WERI-Rb-1 (cell line): ENCODE data around the gene MUS81.

Source experiments
- DNase-seq: peaks from one replicate; pipeline ENCODE4 v3.0.0-alpha.2; 2020
- H3K27ac ChIP-seq: fragments of 250-450 bp; sonication (Bioruptor Pico); 2 replicates; pipeline ENCODE4 v1.5.1; 2020; ENCODE audit warnings: mild to moderate bottlenecking, moderate library complexity
- H3K27me3 ChIP-seq: fragments of 250-450 bp; sonication (Bioruptor Pico); 2 replicates; pipeline ENCODE4 v1.5.1; 2021; ENCODE audit warnings: mild to moderate bottlenecking, low read depth, moderate library complexity; ENCODE audit not compliant: insufficient read depth, severe bottlenecking
- H3K36me3 ChIP-seq: fragments of 250-450 bp; sonication (Bioruptor Pico); 2 replicates; pipeline ENCODE4 v1.5.1; 2020; ENCODE audit warnings: mild to moderate bottlenecking, moderate library complexity
- H3K4me3 ChIP-seq: 2 replicates; pipeline ENCODE4 v1.5.1; 2011; ENCODE audit warnings: low read depth, mild to moderate bottlenecking, control low read depth, low read length
- H3K9me3 ChIP-seq: fragments of 250-450 bp; sonication (Bioruptor Pico); 2 replicates; pipeline ENCODE4 v1.5.1; 2021; ENCODE audit warnings: mild to moderate bottlenecking, moderate library complexity; ENCODE audit not compliant: severe bottlenecking
- TF ChIP-seq, protein P1 (sequence below): IDR thresholded peaks from 2 replicates; pipeline ENCODE4 v1.5.1; 2011; ENCODE audit warnings: low read depth, mild to moderate bottlenecking, control low read depth, inconsistent platforms, low read length

The MUS81 gene

DNA sequence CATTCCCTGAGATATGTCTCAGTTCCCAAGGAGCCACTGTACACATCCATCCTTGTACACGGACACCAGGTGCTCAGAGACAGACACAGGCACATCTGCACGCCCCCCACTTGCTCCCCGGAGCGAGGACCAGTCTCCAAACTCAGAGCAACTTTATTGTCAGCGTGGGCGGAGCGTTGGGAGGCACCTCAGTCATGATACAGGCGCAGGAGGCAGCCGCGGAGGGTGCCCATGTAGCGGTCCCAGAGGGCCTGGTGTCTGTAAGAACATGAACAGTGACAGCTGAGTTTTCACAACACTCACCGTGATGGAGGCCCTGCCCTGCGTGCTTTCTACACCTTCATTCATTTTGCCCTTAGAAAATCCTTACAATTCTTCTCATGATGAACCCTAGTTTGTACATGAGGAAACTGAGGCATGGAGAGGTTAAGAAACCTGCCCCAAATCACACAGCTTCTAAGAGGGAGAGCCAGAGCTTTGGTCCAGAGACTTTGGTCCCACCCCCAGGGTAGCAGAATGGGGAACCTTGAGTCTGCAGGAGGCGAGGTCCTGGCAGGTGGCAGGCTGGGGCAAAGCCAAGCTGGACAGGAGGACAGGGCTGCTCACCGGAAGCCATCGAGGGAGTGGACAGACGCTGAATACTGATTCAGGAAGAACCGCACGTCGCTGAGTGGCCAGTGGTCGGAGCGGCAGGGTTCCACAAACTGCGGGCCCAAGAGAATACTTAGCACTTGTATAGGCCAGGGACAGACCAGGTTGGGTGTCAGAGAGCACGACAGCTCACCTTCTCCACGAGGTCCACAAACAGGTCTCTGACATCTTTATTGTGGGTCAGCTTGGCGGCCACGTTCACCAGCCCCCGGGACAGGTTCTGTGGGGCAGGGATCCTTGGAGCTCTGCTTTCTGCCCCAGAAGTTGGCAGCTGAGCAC is 23.8 kb downstream of the MUS81 start:
- Histone ChIP-seq H3K27ac (no peak overlapping the region), H3K36me3 (peaks cover 52% of the 10 kb centered on the region)
- TF ChIP-seq, protein P1, sequence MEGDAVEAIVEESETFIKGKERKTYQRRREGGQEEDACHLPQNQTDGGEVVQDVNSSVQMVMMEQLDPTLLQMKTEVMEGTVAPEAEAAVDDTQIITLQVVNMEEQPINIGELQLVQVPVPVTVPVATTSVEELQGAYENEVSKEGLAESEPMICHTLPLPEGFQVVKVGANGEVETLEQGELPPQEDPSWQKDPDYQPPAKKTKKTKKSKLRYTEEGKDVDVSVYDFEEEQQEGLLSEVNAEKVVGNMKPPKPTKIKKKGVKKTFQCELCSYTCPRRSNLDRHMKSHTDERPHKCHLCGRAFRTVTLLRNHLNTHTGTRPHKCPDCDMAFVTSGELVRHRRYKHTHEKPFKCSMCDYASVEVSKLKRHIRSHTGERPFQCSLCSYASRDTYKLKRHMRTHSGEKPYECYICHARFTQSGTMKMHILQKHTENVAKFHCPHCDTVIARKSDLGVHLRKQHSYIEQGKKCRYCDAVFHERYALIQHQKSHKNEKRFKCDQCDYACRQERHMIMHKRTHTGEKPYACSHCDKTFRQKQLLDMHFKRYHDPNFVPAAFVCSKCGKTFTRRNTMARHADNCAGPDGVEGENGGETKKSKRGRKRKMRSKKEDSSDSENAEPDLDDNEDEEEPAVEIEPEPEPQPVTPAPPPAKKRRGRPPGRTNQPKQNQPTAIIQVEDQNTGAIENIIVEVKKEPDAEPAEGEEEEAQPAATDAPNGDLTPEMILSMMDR, result no peak

DNA sequence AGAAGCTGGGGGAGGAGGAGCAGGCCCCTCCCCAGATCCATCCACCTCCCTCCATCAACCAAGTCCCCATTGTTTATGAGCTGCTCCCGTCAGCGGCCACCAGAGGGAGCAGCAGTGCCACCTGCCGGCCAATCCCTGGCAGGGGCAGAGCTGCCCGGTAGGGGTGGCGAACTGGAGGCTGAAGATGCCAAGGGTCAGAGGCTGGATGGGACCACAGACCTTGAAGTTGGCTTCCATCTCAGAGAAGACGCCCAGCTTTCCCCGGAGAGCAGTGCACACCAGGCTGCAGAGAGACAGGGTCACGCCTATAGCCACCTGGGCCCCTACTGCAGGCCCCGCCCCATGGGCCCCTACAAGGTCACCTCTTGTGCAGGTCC is 24.5 kb downstream of the MUS81 start:
- Histone ChIP-seq H3K4me3 (no peak overlapping the region), H3K36me3 (peaks cover 52% of the 10 kb centered on the region), H3K27ac (no peak overlapping the region), H3K27me3 (no peaks in the 10 kb centered on the region), H3K9me3 (no peaks in the 10 kb centered on the region)
- DNase-seq, result peak; percentile 80
- TF ChIP-seq, protein P1, result peak; percentile 99

More for the DNA sequence above, 23.8 kb downstream of the MUS81 start:
- Histone ChIP-seq H3K27me3 (no peaks in the 10 kb centered on the region), H3K4me3 (no peak overlapping the region), H3K9me3 (no peaks in the 10 kb centered on the region)
- no peak for DNase-seq

DNA sequence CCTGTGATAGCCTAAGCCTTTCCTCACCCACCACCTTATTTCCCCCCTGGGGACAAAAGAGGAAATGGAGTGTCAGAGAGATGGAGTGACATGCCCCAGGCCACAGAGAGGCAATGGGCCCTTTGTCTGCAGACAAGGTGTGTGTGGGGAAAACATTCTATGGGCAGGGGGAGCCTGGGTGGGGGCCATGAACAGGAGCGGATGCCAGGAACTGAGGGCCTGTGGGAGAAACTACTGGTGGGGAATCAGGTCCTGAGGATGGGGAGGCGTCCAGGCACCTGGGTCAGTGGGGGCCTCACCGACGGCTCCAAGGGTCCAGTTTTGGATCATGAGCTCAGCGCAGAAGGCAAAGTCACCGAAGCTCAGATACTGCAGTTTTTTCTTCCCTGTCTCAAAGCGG is 25.0 kb downstream of the MUS81 start:
- Histone ChIP-seq H3K27ac (no peak overlapping the region), H3K9me3 (no peaks in the 10 kb centered on the region), H3K27me3 (no peaks in the 10 kb centered on the region), H3K36me3 (peaks cover 52% of the 10 kb centered on the region), H3K4me3 (no peak overlapping the region)
- TF ChIP-seq, protein P1, result no peak
- no peak for DNase-seq

GRCh38 chr11:65885808-65886536 is 25.7 kb downstream of the MUS81 start:
- no peak for DNase-seq
- Histone ChIP-seq H3K27me3 (no peaks in the 10 kb centered on the region), H3K27ac (no peak overlapping the region), H3K9me3 (no peaks in the 10 kb centered on the region), H3K36me3 (peaks cover 52% of the 10 kb centered on the region), H3K4me3 (no peak overlapping the region)
- TF ChIP-seq, protein P1, result no peak

DNA sequence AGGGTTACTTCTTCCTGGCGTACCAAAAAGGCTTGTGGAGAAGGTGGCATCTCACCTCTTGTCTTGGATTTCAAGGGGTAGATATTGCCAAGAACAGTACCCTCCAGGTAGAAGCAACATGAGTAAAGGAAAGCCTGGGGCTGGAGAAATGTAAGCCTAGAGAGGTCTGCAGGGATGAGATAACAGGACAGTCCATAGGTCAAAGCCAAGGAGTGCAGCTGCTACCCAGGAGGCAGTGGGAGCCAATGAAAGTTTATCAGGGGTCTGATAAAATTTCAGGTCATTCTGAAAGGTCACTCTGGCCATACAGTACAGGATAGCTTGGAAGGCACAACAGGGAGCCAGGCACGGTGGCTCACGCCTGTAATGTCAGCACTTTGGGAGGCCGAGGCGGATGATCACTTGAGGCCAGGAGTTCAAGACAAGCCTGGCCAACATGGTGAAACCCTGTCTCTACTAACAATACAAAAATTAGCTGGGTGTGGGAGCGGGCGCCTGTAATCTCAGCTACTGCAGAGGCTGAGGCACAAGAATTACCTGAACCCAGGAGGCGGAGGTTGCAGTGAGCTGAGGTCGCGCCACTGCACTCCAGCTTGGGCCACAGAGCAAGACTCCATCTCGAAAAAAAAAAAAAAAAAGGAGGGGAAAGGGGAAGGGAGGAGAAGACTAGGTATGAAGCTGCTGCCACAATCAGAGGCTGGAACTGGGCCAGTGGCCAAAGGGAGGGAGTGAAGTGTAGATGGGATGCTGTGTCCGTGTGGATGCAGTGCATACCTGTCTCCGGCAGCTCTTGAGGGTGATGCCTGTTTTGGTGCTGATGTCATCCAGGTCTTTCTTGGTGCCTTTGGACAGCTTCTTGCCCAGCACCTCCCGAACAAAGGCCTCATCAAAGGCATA is 26.8 kb downstream of the MUS81 start:
- peak overlapping the region; percentile 86 for H3K4me3 ChIP-seq
- no peaks in the 10 kb centered on the region for H3K9me3 ChIP-seq
- TF ChIP-seq, protein P1, result no peak
- no peaks in the 10 kb centered on the region for H3K27me3 ChIP-seq
- H3K27ac ChIP-seq, result peak overlapping the region; percentile 86; the same call in 1 of the 2 replicates
- DNase-seq, result no peak
- peaks cover 50% of the 10 kb centered on the region for H3K36me3 ChIP-seq
